ENCODE measurements around the gene AP2M1. TPM values are rescaled to one million over a fixed set of nuclear protein-coding genes. Genes with fewer than 3 reads are reported as not detected.

Gene AP2M1
- total RNA-seq, 4 donors from 2014 or later = 109 to 168 (median 122) TPM

DNA sequence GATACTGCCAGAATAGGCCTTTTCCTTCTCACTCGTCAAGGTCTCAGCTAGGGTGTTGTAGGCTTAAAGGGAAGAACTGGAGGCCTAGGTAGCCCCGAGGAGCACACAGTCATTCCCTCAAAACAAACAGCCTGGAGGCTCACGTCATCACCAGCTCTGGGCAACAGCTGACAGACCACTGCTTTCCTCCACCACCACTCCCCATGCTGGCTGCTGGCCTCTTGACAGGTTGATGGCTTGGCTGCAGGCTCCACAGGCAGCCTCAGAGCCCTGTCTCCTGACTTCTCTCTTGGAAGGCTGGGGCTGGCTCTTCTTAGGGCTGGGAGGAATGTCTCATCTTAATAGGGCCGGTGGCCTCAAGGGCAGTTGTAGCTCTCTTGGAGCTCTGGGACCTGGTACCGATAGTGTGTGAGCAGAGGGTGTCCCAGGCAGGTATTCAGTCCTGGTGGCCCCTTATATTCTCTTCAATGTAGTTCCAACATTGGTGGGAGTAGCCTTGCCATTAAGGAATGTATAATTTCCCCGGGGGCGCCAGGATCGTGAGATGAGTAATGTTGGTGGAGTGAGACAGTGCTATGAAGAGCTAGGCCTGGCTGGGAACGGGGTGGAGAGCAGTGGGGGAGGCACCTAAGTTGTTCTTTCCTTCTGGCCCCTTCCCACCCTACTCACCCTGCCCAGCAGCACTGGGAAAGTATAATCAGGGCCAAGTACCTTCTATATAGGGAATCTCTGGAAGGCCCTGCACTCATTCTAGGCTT is 6.1 kb upstream of the AP2M1 start:
- intact Hi-C loops (cut with DNase I; ENCODE audit: low total_unique reads) = no loop called here
- WGBS, 2 donors = 62 to 65% methylated on average over 9 of the region's 9 CpGs
- H3K4me3 ChIP-seq (ENCODE audit: low read depth, poor library complexity, severe bottlenecking) = no peak overlapping the region
- no peak for TF ChIP-seq POLR2A (IDR thresholded peaks at IDR 0.05)
- TF ChIP-seq, protein P1, sequence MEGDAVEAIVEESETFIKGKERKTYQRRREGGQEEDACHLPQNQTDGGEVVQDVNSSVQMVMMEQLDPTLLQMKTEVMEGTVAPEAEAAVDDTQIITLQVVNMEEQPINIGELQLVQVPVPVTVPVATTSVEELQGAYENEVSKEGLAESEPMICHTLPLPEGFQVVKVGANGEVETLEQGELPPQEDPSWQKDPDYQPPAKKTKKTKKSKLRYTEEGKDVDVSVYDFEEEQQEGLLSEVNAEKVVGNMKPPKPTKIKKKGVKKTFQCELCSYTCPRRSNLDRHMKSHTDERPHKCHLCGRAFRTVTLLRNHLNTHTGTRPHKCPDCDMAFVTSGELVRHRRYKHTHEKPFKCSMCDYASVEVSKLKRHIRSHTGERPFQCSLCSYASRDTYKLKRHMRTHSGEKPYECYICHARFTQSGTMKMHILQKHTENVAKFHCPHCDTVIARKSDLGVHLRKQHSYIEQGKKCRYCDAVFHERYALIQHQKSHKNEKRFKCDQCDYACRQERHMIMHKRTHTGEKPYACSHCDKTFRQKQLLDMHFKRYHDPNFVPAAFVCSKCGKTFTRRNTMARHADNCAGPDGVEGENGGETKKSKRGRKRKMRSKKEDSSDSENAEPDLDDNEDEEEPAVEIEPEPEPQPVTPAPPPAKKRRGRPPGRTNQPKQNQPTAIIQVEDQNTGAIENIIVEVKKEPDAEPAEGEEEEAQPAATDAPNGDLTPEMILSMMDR (IDR thresholded peaks at IDR 0.05) = no peak
- DNase-seq (ENCODE audit: low spot score in 2 of 2) = no peak

DNA sequence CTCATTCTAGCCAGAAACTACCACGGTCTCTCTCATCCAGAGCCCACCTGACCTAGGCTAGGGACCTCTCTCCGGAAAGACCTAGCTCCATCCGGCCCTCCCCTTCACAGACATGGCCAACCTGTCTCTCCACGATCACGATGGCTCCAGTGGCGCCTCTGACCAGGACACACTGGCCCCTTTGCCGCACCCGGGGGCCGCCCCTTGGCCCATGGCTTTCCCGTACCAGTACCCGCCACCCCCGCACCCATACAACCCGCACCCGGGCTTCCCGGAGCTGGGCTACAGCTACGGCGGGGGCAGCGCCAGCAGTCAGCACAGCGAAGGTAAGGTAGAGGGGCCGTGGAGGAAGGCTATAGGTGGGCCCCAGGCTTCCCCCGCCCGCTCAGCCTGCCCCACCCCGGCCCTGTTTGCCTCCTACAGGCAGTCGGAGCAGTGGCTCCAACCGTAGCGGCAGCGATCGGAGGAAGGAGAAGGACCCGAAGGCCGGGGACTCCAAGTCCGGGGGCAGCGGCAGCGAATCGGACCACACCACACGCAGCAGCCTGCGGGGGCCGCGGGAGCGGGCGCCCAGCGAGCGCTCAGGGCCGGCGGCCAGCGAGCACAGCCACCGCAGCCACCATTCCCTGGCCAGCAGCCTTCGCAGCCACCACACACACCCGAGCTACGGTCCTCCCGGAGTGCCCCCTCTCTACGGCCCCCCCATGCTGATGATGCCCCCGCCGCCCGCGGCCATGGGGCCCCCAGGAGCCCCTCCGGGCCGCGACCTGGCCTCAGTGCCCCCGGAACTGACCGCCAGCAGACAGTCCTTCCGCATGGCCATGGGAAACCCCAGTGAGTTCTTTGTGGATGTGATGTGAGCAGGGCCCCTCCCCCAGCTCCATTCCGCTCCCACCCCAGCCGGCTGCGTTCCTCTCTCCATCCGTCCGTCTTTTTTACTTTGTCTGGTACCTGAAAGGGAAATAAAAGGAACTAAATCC is 4.5 kb upstream of the AP2M1 start:
- 91 to 94% methylated on average over 54 to 66 of the region's 66 CpGs for WGBS, 2 donors
- no peak for DNase-seq (ENCODE audit: low spot score in 2 of 2)
- intact Hi-C loops (cut with DNase I; ENCODE audit: low total_unique reads) = no loop called here
- no peak overlapping the region for H3K4me3 ChIP-seq (ENCODE audit: low read depth, poor library complexity, severe bottlenecking)
- TF ChIP-seq, protein P1 (IDR thresholded peaks at IDR 0.05) = no peak
- TF ChIP-seq POLR2A (IDR thresholded peaks at IDR 0.05) = no peak

DNA sequence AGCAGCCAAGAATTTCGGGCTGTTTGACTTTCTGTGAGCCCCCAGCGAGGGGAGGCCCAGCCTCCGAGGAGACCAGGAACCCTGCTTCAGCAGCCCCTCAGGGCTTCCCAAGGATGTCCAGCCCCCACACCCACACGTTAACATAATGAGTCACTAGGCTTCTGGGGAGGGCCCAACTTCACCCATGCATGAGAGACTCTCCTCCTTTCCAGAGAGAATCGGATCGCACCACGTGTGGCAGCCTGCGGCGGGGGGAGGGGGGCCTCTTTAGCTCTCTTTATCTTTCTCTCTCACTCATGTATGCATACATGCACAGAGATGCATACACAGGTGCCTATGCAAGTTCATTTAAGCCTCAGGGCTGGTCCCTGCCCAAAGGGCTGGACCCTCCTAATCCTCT is 3.1 kb upstream of the AP2M1 start:
- no peak overlapping the region for H3K4me3 ChIP-seq (ENCODE audit: low read depth, poor library complexity, severe bottlenecking)
- no peak for DNase-seq (ENCODE audit: low spot score in 2 of 2)
- TF ChIP-seq, protein P1 (IDR thresholded peaks at IDR 0.05) = no peak
- no peak for TF ChIP-seq POLR2A (IDR thresholded peaks at IDR 0.05)
- intact Hi-C loops (cut with DNase I; ENCODE audit: low total_unique reads) = no loop called here
- WGBS, 2 donors = 59 to 81% methylated on average over 9 of the region's 9 CpGs

DNA sequence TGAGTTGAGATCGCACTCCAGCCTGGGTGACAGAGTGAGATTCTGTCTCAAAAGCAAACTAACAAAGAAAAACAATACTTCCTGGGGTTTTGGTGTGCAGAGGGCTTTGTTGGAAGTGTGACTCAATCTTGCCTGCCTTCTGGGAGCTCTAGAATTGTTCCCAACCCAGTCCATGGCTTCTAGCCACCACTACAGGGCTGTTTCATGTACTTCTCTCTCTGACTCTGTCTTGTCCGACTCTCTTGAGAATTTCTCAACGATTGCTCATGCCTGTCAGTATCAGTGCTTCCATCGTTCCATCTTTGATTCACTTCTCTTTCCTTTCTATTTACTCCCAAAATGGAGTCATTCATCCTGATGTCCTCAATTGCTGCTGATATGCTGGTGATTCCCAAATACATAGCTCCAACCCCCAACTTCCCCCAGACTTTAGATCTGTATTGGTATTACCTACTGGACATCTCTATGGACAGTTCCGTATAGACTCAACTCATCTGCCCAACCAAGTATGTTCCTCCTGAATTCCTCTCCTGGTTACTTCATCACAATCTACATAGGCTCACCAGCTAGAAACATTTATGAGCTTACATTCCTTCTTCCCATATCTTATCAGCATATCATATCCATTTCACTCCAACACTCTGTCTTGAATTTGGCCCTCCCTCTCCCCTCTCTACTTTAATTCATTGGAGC is 1.8 kb upstream of the AP2M1 start:
- peak in 1 of 2 donors; percentile 53 for DNase-seq (ENCODE audit: low spot score in 2 of 2)
- no peak overlapping the region for H3K4me3 ChIP-seq (ENCODE audit: low read depth, poor library complexity, severe bottlenecking)
- intact Hi-C loops (cut with DNase I; ENCODE audit: low total_unique reads) = no loop called here
- WGBS, 2 donors = 66 to 74% methylated on average over 5 of the region's 5 CpGs
- TF ChIP-seq POLR2A (IDR thresholded peaks at IDR 0.05) = no peak
- TF ChIP-seq, protein P1 (IDR thresholded peaks at IDR 0.05) = no peak

DNA sequence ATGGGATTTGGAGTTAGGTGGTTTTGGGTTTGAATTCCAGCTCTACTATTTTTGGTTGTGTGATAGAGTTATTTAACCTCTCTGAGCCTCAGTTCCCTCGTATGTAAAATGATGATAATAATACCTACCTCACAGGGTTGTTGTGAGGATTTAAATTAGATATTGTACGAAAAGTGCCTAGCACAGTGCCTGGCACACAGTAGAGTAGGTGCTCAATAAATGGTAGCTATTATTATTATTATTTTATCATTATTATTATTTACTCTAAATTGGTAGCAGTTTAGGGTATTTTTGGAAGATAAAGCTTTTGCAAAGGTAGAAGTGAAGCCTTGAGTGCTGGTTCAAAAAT is 1.3 kb upstream of the AP2M1 start:
- TF ChIP-seq, protein P1 (IDR thresholded peaks at IDR 0.05) = no peak
- no peak for TF ChIP-seq POLR2A (IDR thresholded peaks at IDR 0.05)
- no peak for DNase-seq (ENCODE audit: low spot score in 2 of 2)
- H3K4me3 ChIP-seq (ENCODE audit: low read depth, poor library complexity, severe bottlenecking) = no peak overlapping the region
- intact Hi-C loops (cut with DNase I; ENCODE audit: low total_unique reads) = no loop called here
- WGBS, 2 donors = 87 to 94% methylated on average over 2 of the region's 2 CpGs
